Adrenal gland (tissue), 5 donors: Measurements from ENCODE around the gene CHD9NB.

Experiments used
- CTCF ChIP-seq, 6 experiments: fragments of 450-650 bp in 4 of 6; fragments of 200-600 bp in 2 of 6; sonication (generic) in 1 of 6; IDR thresholded peaks; 1 replicate in 5 of 6; 2 replicates in 1 of 6; pipeline versions ENCODE4 v1.5.1 to v1.8.0; 2016 to 2021; ENCODE audit warnings: antibody characterized with exemption in 6 of 6, mild to moderate bottlenecking in 2 of 6, moderate library complexity in 1 of 6
- POLR2A ChIP-seq, 2 donors: fragments of 450-650 bp; IDR thresholded peaks; one replicate each; pipeline ENCODE4 v1.6.1; 2017; ENCODE audit warnings: antibody characterized with exemption in 2 of 2, mild to moderate bottlenecking in 2 of 2, moderate library complexity in 1 of 2
- donor health status: DM: no; HTN: no; CAD: no.

- TF ChIP-seq POLR2A (IDR thresholded peaks at IDR 0.05) (no peak), CTCF (IDR thresholded peaks at IDR 0.05) (no peak)
These were observed 17.1 kb upstream of the CHD9NB start for GRCh38 chr16:53069772-53070171.
